Vagina (tissue), 2 donors: ENCODE results near the gene GSTM4. TPM values are rescaled to one million over a fixed set of nuclear protein-coding genes. Genes with fewer than 3 reads are reported as not detected.
A peak's percentile ranks its signal among the peaks of the same experiment; 100 is the strongest.

Source experiments
- DNase-seq, 2 donors: peaks; one replicate each; pipeline ENCODE4 v3.0.0-alpha.2; 2017; ENCODE audit errors: extremely low spot score in 2 of 2
- H3K27ac ChIP-seq: fragments of 200-600 bp; sonication (generic); one replicate; pipeline ENCODE4 v1.5.1; 2019
- H3K27me3 ChIP-seq: fragments of 200-600 bp; sonication (generic); one replicate; pipeline ENCODE4 v1.5.1; 2019
- H3K36me3 ChIP-seq, 2 donors: fragments of 200-600 bp; sonication (generic); one replicate each; pipeline ENCODE4 v1.5.1; 2017 to 2019
- H3K4me1 ChIP-seq: fragments of 200-600 bp; sonication (generic); one replicate; pipeline ENCODE4 v1.5.1; 2019
- H3K4me3 ChIP-seq, 2 donors: fragments of 200-600 bp; sonication (generic); 1 replicate in 1 of 2; 2 replicates in 1 of 2; pipeline ENCODE4 v1.5.1; 2016 to 2019
- H3K9me3 ChIP-seq: fragments of 200-600 bp; sonication (generic); one replicate; pipeline ENCODE4 v1.5.1; 2019
- CTCF ChIP-seq, 3 experiments: fragments of 450-650 bp in 2 of 3; fragments of 200-600 bp in 1 of 3; sonication (generic) in 1 of 3; IDR thresholded peaks; one replicate each; pipeline ENCODE4 v1.5.1; 2017 to 2019; ENCODE audit warnings: antibody characterized with exemption in 3 of 3, mild to moderate bottlenecking in 2 of 3, moderate library complexity in 2 of 3
- POLR2A ChIP-seq, 2 donors: fragments of 450-650 bp; IDR thresholded peaks; one replicate each; pipeline ENCODE4 v1.6.1; 2017; ENCODE audit warnings: antibody characterized with exemption in 2 of 2, mild to moderate bottlenecking in 2 of 2, moderate library complexity in 2 of 2
- POLR2AphosphoS5 ChIP-seq, 2 donors: sonication (generic); formaldehyde crosslinking; IDR thresholded peaks; one replicate each; pipeline ENCODE4 v1.9.0; 2017; ENCODE audit warnings: antibody characterized with exemption in 2 of 2, mild to moderate bottlenecking in 2 of 2, low read depth in 1 of 2; ENCODE audit not compliant: insufficient read depth in 1 of 2
- intact Hi-C: fragments of 100-400 bp; cut with DNase I; formaldehyde crosslinking; loops from one replicate; pipeline ENCODE4 v1.15.1; 2023
- total RNA-seq: library from RNA; depleted of rRNA; stranded (reverse); fragments of >200 nt; gene quantifications from one replicate; pipeline ENCODE4 v1.2.3, GENCODE V29; 2016

GSTM4 gene
- total RNA-seq, 1 donor from 2014 or later: 36.1 TPM

GRCh38 chr1:109630898-109631512, 24.9 kb upstream of the GSTM4 start:
- DNase-seq: peak; percentile 74 to 94
- TF ChIP-seq POLR2AphosphoS5 (IDR thresholded peaks at IDR 0.05; ENCODE audit: insufficient read depth in 1 of 2, low read depth in 1 of 2) (no peak), POLR2A (IDR thresholded peaks at IDR 0.05) (no peak), CTCF (IDR thresholded peaks at IDR 0.05) (no peak)
- Histone ChIP-seq H3K27ac (peak overlapping the region; percentile 80), H3K36me3 (peaks cover 0 to 50% of the 10 kb centered on the region in 2 donors), H3K4me1 (peaks cover 35% of the 10 kb centered on the region), H3K27me3 (no peaks in the 10 kb centered on the region), H3K4me3 (no peak overlapping the region), H3K9me3 (no peaks in the 10 kb centered on the region)
- intact Hi-C loops: loop anchor here (10.0 kb wide), 1 partner anchor 354 kb away; the partner anchor contains the start of gene AHCYL1

- Histone ChIP-seq H3K9me3 (no peaks in the 10 kb centered on the region), H3K36me3 (peaks cover 0 to 42% of the 10 kb centered on the region in 2 donors), H3K27me3 (no peaks in the 10 kb centered on the region), H3K4me3 (no peak overlapping the region), H3K27ac (peak overlapping the region; percentile 80), H3K4me1 (peaks cover 39% of the 10 kb centered on the region)
- TF ChIP-seq POLR2A (IDR thresholded peaks at IDR 0.05) (no peak), POLR2AphosphoS5 (IDR thresholded peaks at IDR 0.05; ENCODE audit: insufficient read depth in 1 of 2, low read depth in 1 of 2) (no peak), CTCF (IDR thresholded peaks at IDR 0.05) (no peak)
- peak; percentile 81 to 90 for DNase-seq
- intact Hi-C loops: loop anchor here (10.0 kb wide), 1 partner anchor 353 kb away; the partner anchor contains the start of gene AHCYL1
Observed at GRCh38 chr1:109631513-109632505, 24.1 kb upstream of the GSTM4 start.

GRCh38 chr1:109632671-109633346, 23.1 kb upstream of the GSTM4 start:
- TF ChIP-seq POLR2AphosphoS5 (IDR thresholded peaks at IDR 0.05; ENCODE audit: insufficient read depth in 1 of 2, low read depth in 1 of 2): peak in 1 of 2 donors; percentile 80
- TF ChIP-seq POLR2A (IDR thresholded peaks at IDR 0.05): no peak
- TF ChIP-seq CTCF (IDR thresholded peaks at IDR 0.05): no peak
- H3K27ac ChIP-seq: peak overlapping the region; percentile 80
- H3K4me3 ChIP-seq: no peak overlapping the region
- H3K36me3 ChIP-seq: peaks cover 0 to 35% of the 10 kb centered on the region in 2 donors
- H3K9me3 ChIP-seq: no peaks in the 10 kb centered on the region
- peaks cover 40% of the 10 kb centered on the region for H3K4me1 ChIP-seq
- H3K27me3 ChIP-seq: no peaks in the 10 kb centered on the region
- intact Hi-C loops: loop anchor here (10.0 kb wide), 1 partner anchor 352 kb away; the partner anchor contains the start of gene AHCYL1
- DNase-seq: peak; percentile 88 to 92

GRCh38 chr1:109634292-109634691, 21.6 kb upstream of the GSTM4 start:
- TF ChIP-seq CTCF (IDR thresholded peaks at IDR 0.05) (no peak), POLR2AphosphoS5 (IDR thresholded peaks at IDR 0.05; ENCODE audit: insufficient read depth in 1 of 2, low read depth in 1 of 2) (no peak), POLR2A (IDR thresholded peaks at IDR 0.05) (no peak)
- Histone ChIP-seq H3K27me3 (no peaks in the 10 kb centered on the region), H3K9me3 (no peaks in the 10 kb centered on the region), H3K27ac (peak overlapping the region; percentile 51), H3K4me3 (no peak overlapping the region), H3K36me3 (peaks cover 0 to 21% of the 10 kb centered on the region in 2 donors), H3K4me1 (peaks cover 40% of the 10 kb centered on the region)
- DNase-seq: peak; percentile 37 to 74
- intact Hi-C loops: loop anchor here (10.0 kb wide), 1 partner anchor 351 kb away; the partner anchor contains the start of gene AHCYL1
